K562 (cell line): ENCODE results near the gene NR1H2. TPM values are rescaled to one million over a fixed set of nuclear protein-coding genes. Genes with fewer than 3 reads are reported as not detected.

Source experiments
- ARNT ChIP-seq, 2 experiments: fragments of 450-650 bp; IDR thresholded peaks; 2 replicates each; pipeline ENCODE4 v1.6.1; 2016; ENCODE audit warnings: mild to moderate bottlenecking in 1 of 2
- BDP1 ChIP-seq: IDR thresholded peaks from 3 replicates; pipeline ENCODE4 v1.6.1; 2011; ENCODE audit not compliant: insufficient read length, insufficient read depth
- CBX1 ChIP-seq: sonication (generic); IDR thresholded peaks from 2 replicates; pipeline ENCODE4 v1.6.1; 2016; ENCODE audit warnings: antibody characterized with exemption, low read depth, mild to moderate bottlenecking
- CREB5 ChIP-seq: fragments of 250-450 bp; sonication (Bioruptor Pico); IDR thresholded peaks from 2 replicates; pipeline ENCODE4 v1.5.0; 2020; ENCODE audit warnings: mild to moderate bottlenecking
- GABPA ChIP-seq: fragments of 200-800 bp; sonication (Bioruptor generic); conservative IDR thresholded peaks from 2 replicates; pipeline ENCODE4 v1.6.1; 2016; ENCODE audit warnings: low read depth, missing genetic modification characterization, missing compliant biosample characterization
- MEIS2 ChIP-seq: fragments of 450-650 bp; IDR thresholded peaks from 2 replicates; pipeline ENCODE4 v1.6.1; 2014; ENCODE audit warnings: mild to moderate bottlenecking; ENCODE audit not compliant: partially characterized antibody
- NBN ChIP-seq: fragments of 450-650 bp; IDR thresholded peaks from 2 replicates; pipeline ENCODE4 v1.6.1; 2016; ENCODE audit warnings: low read depth, mild to moderate bottlenecking
- SIN3A ChIP-seq, 2 experiments: fragments of 150-350 bp in 1 of 2; IDR thresholded peaks; 2 replicates each; pipeline ENCODE4 v1.6.1; 2011 to 2016; ENCODE audit warnings: borderline replicate concordance in 2 of 2, low read depth in 2 of 2, low read length in 2 of 2, mild to moderate bottlenecking in 2 of 2, moderate library complexity in 2 of 2; ENCODE audit not compliant: control insufficient read depth in 1 of 2
- TFAM ChIP-seq: fragments of 250-450 bp; sonication (Bioruptor Pico); conservative IDR thresholded peaks from 2 replicates; pipeline ENCODE4 v1.5.0; 2021; ENCODE audit warnings: mild to moderate bottlenecking, moderate library complexity
- WHSC1 ChIP-seq: IDR thresholded peaks from one replicate; pipeline ENCODE4 v1.6.1; 2012; ENCODE audit warnings: low read length, control low read depth, inconsistent platforms
- ZFP1 ChIP-seq: fragments of 450-650 bp; formaldehyde crosslinking; IDR thresholded peaks from 2 replicates; pipeline ENCODE4 v1.4.0; 2020; ENCODE audit warnings: mild to moderate bottlenecking, mixed read lengths
- ZNF174 ChIP-seq: fragments of 250-450 bp; sonication (Bioruptor Pico); IDR thresholded peaks from 2 replicates; pipeline ENCODE4 v1.4.0; 2020; ENCODE audit warnings: mild to moderate bottlenecking
- ZNF449 ChIP-seq: fragments of 250-450 bp; sonication (Bioruptor Pico); IDR thresholded peaks from 2 replicates; pipeline ENCODE4 v1.8.0; 2022; ENCODE audit warnings: moderate library complexity, mild to moderate bottlenecking, inconsistent platforms
- ZNF639 ChIP-seq, 2 experiments: fragments of 200-800 bp in 1 of 2; sonication (Bioruptor generic) in 1 of 2; sonication (generic) in 1 of 2; formaldehyde crosslinking in 1 of 2; IDR thresholded peaks in 1 of 2; conservative IDR thresholded peaks in 1 of 2; 2 replicates each; pipeline versions ENCODE4 v1.5.0 to v1.6.1; 2016 to 2020; ENCODE audit warnings: missing compliant biosample characterization in 1 of 2, missing genetic modification characterization in 1 of 2, missing genetic modification reagents in 1 of 2
- ZNF644 ChIP-seq: fragments of 200-800 bp; sonication (Bioruptor generic); IDR thresholded peaks from 2 replicates; pipeline ENCODE4 v1.6.1; 2016; ENCODE audit warnings: low read depth, missing genetic modification characterization, missing compliant biosample characterization
- polyA plus RNA-seq, 8 experiments: library from polyadenylated mRNA; depleted of rRNA in 4 of 8; stranded (reverse) in 5 of 8; unstranded in 3 of 8; fragments of >200 nt; fragmentation: Nextera tagmentation in 2 of 8; fragmentation: Illumina TruSeq in 1 of 8; extraction: Ambion mirVana in 2 of 8; extraction: Trizol in 1 of 8; gene quantifications; 2 replicates each; pipeline versions ENCODE4 v1.2.1 to v1.2.3, GENCODE V29; 2011 to 2014; ENCODE audit warnings: inconsistent platforms in 1 of 8, missing spikeins in 1 of 8
- total RNA-seq, 7 experiments: library from RNA; depleted of rRNA in 6 of 7; stranded (reverse); fragments of >200 nt in 6 of 7; fragmentation: Illumina TruSeq in 2 of 7; extraction: Trizol in 2 of 7; gene quantifications; 2 replicates each; pipeline versions ENCODE4 v1.2.1 to v1.2.3, GENCODE V29; 2011 to 2021; ENCODE audit warnings: low replicate concordance in 1 of 7
- TF ChIP-seq, protein P1 (sequence below): fragments of 250-450 bp; sonication (Bioruptor Pico); IDR thresholded peaks from 2 replicates; pipeline ENCODE4 v1.8.0; 2021; ENCODE audit warnings: mild to moderate bottlenecking, moderate library complexity
- TF ChIP-seq, protein P2 (sequence below): fragments of 250-450 bp; sonication (Bioruptor Pico); IDR thresholded peaks from 2 replicates; pipeline ENCODE4 v1.6.1; 2021; ENCODE audit warnings: mild to moderate bottlenecking

Gene NR1H2
- total and polyA plus RNA-seq, 9 of the 15 experiments (the other 6 are each of a cell fraction or from before 2014, with no cell fraction given), result 0.11 to 73.8 (median 24.0) TPM

DNA sequence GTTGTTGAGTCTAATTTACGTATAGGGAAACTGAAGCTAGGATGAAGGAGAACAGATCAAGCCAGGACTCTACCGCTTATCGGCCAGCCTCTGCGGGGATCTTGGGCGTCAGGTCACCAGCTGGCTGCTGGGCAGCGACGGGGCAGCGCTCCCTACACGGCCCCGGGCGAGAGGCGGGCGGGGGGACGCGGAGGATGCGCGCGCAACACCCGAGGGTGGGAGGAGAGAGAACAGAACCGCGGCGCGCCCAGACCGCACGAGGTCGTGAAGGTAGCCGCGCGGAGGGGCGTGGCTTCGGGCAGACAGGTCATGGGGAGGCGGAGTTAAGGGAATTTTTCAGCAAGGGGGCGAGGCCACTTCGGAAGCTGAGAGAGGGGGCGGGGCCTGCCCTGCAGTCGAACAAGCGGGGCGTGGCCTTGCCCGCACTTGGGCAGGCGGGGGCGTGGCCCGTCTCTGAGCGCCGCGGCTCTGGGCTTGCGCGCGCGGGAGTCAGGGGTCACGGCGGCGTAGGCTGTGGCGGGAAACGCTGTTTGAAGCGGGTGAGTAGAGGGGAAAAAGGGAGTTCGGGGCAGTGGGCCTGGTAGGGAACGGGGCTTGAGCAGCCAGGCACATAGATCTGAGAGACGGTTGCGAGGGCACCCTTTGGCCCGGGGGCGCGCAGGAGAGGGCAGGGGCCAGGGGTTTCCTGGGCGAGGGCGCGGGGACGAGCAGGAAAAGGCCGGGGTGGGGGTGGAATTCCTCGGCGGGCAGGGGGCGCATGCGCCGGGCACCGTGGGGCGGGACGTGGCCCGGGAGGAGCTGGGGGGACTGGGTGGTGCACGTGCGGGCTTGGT, 7.8 kb downstream of the NR1H2 start, which contains the start of gene POLD1 (continued):
- TF ChIP-seq ZNF449, result no peak
- no peak for TF ChIP-seq ZNF644 (tag)
- TF ChIP-seq WHSC1, result no peak
- no peak for TF ChIP-seq GABPA (tag)
- no peak for TF ChIP-seq ARNT (IDR thresholded peaks at IDR 0.05)
- TF ChIP-seq, protein P1, sequence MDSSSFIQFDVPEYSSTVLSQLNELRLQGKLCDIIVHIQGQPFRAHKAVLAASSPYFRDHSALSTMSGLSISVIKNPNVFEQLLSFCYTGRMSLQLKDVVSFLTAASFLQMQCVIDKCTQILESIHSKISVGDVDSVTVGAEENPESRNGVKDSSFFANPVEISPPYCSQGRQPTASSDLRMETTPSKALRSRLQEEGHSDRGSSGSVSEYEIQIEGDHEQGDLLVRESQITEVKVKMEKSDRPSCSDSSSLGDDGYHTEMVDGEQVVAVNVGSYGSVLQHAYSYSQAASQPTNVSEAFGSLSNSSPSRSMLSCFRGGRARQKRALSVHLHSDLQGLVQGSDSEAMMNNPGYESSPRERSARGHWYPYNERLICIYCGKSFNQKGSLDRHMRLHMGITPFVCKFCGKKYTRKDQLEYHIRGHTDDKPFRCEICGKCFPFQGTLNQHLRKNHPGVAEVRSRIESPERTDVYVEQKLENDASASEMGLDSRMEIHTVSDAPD, result no peak
- no peak for TF ChIP-seq BDP1
- TF ChIP-seq NBN, result 0 out of 2 replicates have a peak, but pooled peaks have one; percentile 30
- peak; percentile 45; the same call in 1 of the 2 replicates for TF ChIP-seq ZFP1
- no peak for TF ChIP-seq TFAM (CRISPR knock-in tag)
- no peak for TF ChIP-seq ZNF639 (CRISPR knock-in tag; conservative IDR thresholded peaks at IDR 0.05 in 1 of 2, IDR thresholded peaks at IDR 0.05 in 1 of 2)
- TF ChIP-seq CBX1, result peak; percentile 40; the same call in 1 of the 2 replicates
- TF ChIP-seq, protein P2, sequence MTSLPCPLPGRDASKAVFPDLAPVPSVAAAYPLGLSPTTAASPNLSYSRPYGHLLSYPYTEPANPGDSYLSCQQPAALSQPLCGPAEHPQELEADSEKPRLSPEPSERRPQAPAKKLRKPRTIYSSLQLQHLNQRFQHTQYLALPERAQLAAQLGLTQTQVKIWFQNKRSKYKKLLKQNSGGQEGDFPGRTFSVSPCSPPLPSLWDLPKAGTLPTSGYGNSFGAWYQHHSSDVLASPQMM (CRISPR knock-in tag), result 0 out of 2 replicates have a peak, but pooled peaks have one; percentile 37
- TF ChIP-seq CREB5 (CRISPR knock-in tag), result peak; percentile 68
- no peak for TF ChIP-seq ZNF174 (CRISPR knock-in tag)
- TF ChIP-seq SIN3A (IDR thresholded peaks at IDR 0.05; ENCODE audit: borderline replicate concordance in 2 of 2, control insufficient read depth in 1 of 2, low read depth in 2 of 2, low read length in 2 of 2), result 0 out of 4 replicates have a peak, but pooled peaks of 1 of the 2 experiments have one; percentile 48
- peak; percentile 74 for TF ChIP-seq MEIS2
